Measurements from ENCODE around the gene FRG2B.
"Not testable (repeated sequence)": the region's sequence is repeated elsewhere in the genome, so short reads cannot be mapped to it uniquely, and the experiment has no call there.

DNA sequence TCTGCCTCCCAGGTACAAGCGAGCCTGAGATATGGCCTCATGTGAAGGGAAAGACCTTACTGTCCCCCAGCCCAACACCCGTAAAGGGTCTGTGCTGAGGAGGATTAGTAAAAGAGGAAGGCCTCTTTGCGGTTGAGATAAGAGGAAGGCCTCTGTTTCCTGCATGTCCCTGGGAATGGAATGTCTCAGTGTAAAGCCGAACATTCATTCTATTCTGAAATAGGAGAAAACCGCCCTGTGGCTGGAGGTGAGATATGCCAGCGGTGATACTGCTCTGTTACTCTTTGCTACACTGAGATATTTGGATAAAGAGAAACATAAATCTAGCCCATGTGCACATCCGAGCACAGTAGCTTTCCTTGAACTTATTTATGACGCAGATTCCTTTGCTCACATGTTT, 26.7 kb downstream of the FRG2B start:
- TF ChIP-seq CTCF (IDR thresholded peaks at IDR 0.05; ENCODE audit: insufficient read depth, low read length, poor library complexity, severe bottlenecking); EZH2phosphoT487 (conservative IDR thresholded peaks at IDR 0.05; ENCODE audit: low read length): not testable (repeated sequence)
